ENCODE data around the gene ACR.

ACR gene

GRCh38 chr22:50725597-50725996, 12.4 kb upstream of the ACR start:
- TF ChIP-seq CTCF (IDR thresholded peaks at IDR 0.05) = no peak
- Histone ChIP-seq H3K4me3 (ENCODE audit: low read depth in 1 of 2, low read length in 1 of 2) (no peak overlapping the region), H3K4me1 (ENCODE audit: control insufficient read depth in 1 of 2, insufficient read depth in 1 of 2, low read depth in 1 of 2, low read length in 1 of 2) (no peaks in the 10 kb centered on the region), H3K27me3 (no peaks in the 10 kb centered on the region), H3K27ac (no peak overlapping the region), H3K36me3 (no peaks in the 10 kb centered on the region), H3K9me3 (no peaks in the 10 kb centered on the region)

GRCh38 chr22:50726643-50727340, 11.2 kb upstream of the ACR start:
- H3K4me1 ChIP-seq (ENCODE audit: control insufficient read depth in 1 of 2, insufficient read depth in 1 of 2, low read depth in 1 of 2, low read length in 1 of 2) = no peaks in the 10 kb centered on the region
- H3K27ac ChIP-seq = no peak overlapping the region
- no peak for TF ChIP-seq CTCF (IDR thresholded peaks at IDR 0.05)
- H3K27me3 ChIP-seq = no peaks in the 10 kb centered on the region
- H3K36me3 ChIP-seq = no peaks in the 10 kb centered on the region
- H3K4me3 ChIP-seq (ENCODE audit: low read depth in 1 of 2, low read length in 1 of 2) = no peak overlapping the region
- H3K9me3 ChIP-seq = no peaks in the 10 kb centered on the region

GRCh38 chr22:50727678-50728522, 10.1 kb upstream of the ACR start:
- no peak overlapping the region for H3K27ac ChIP-seq
- H3K9me3 ChIP-seq = no peaks in the 10 kb centered on the region
- H3K4me1 ChIP-seq (ENCODE audit: control insufficient read depth in 1 of 2, insufficient read depth in 1 of 2, low read depth in 1 of 2, low read length in 1 of 2) = no peaks in the 10 kb centered on the region
- no peaks in the 10 kb centered on the region for H3K36me3 ChIP-seq
- no peak for TF ChIP-seq CTCF (IDR thresholded peaks at IDR 0.05)
- H3K4me3 ChIP-seq (ENCODE audit: low read depth in 1 of 2, low read length in 1 of 2) = no peak overlapping the region
- H3K27me3 ChIP-seq = no peaks in the 10 kb centered on the region

DNA sequence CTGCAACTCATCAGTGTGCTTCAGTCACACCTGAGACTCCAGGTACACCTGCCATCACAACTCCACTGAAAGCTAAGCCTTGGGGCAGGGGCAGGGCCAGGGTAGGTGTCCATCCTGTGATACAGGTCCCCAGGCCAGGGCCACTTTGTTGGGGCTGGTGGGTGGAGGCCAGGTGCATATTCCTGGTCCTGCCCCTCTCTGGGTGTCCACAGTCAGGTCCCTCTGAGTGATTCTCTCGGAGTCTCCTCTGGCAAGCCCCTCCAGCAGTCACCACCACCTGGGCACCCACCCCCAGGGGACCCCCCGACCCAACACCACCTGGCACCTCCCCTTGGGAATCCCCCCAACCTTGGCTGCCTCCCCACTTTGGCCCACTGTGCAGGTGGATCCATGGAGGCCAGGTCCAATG, 9.5 kb upstream of the ACR start:
- no peak overlapping the region for H3K4me3 ChIP-seq (ENCODE audit: low read depth in 1 of 2, low read length in 1 of 2)
- H3K27ac ChIP-seq = no peak overlapping the region
- H3K4me1 ChIP-seq (ENCODE audit: control insufficient read depth in 1 of 2, insufficient read depth in 1 of 2, low read depth in 1 of 2, low read length in 1 of 2) = no peaks in the 10 kb centered on the region
- no peak for TF ChIP-seq CTCF (IDR thresholded peaks at IDR 0.05)
- H3K27me3 ChIP-seq = no peaks in the 10 kb centered on the region
- H3K36me3 ChIP-seq = no peaks in the 10 kb centered on the region
- H3K9me3 ChIP-seq = no peaks in the 10 kb centered on the region

- no peak for TF ChIP-seq CTCF (IDR thresholded peaks at IDR 0.05)
- Histone ChIP-seq H3K4me1 (ENCODE audit: control insufficient read depth in 1 of 2, insufficient read depth in 1 of 2, low read depth in 1 of 2, low read length in 1 of 2) (no peaks in the 10 kb centered on the region), H3K27ac (no peak overlapping the region), H3K4me3 (ENCODE audit: low read depth in 1 of 2, low read length in 1 of 2) (no peak overlapping the region), H3K9me3 (no peaks in the 10 kb centered on the region), H3K27me3 (no peaks in the 10 kb centered on the region), H3K36me3 (no peaks in the 10 kb centered on the region)
Observed at GRCh38 chr22:50729391-50730012, 8.5 kb upstream of the ACR start.

Data from neutrophil (primary cell).